ENCODE measurements around the gene SEC63.
"Not testable (repeated sequence)": the region's sequence is repeated elsewhere in the genome, so short reads cannot be mapped to it uniquely, and the experiment has no call there.

Gene SEC63

DNA sequence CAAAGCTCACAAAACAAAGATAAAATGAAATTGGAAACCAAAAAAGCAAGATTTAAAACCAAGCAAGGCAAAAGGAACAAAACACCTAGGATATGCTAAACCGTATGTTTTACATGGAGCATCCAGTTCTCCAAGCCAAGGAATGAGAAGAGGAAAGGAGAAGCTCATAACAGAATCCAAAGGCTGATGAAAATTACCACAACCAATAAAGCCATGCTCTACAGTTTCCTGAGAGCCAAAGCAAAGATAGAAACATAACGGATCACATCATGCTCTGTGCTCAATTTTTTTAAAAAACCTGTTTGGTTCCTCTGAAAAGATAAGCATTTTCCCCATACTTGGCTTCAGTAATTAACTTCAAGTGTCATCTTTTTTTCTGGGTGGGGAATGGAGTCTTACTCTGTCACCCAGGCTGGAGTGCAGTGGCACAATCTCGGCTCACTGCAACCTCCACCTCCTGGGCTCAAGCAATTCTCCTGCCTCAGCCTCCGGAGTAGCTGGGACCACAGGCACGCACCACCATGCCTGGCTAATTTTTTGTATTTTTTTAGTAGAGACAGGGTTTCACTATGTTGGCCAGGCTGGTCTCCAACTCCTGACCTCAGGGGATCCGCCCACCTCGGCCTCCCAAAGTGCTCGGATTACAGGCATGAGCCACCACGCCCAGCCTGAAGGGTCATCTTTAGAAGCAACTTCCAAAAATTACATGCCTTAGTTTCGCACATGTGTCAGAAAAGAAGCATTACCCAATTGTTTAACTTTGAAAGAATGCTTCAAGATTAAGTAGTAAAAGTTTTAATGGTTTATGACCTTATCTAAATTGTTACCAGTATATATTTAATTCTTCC, 31.1 kb downstream of the SEC63 start:
- DNase-seq, result not testable (repeated sequence)

- DNase-seq, result no peak
These were observed 40.3 kb downstream of the SEC63 start for GRCh38 chr6:107917451-107918375.

- DNase-seq, result not testable (repeated sequence)
These were observed 41.0 kb downstream of the SEC63 start for GRCh38 chr6:107916961-107917360.

DNA sequence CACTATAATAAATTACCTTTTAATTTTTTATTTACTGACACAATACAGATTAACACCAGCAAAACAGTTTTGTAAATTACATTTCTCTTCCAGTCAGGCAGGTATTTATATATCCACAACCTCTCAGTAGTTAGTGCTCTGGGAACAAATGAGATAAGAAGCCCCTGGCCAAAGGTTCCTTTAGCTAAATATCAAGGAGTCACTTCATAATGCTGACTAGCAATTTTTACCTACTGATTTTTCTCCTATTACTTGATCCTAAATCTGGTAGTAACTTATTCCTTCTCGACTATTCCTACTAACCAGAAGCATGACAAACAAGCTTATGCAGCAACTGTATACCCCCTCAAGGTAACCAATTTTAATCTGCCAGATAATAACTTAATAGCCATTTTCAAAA, 46.3 kb downstream of the SEC63 start:
- DNase-seq, result no peak

- peak in 1 of 2 donors; percentile 66 for DNase-seq
These were observed 63.1 kb downstream of the SEC63 start for GRCh38 chr6:107894809-107895396.

GRCh38 chr6:107890431-107890830, 67.6 kb downstream of the SEC63 start:
- DNase-seq, result not testable (repeated sequence)

DNA sequence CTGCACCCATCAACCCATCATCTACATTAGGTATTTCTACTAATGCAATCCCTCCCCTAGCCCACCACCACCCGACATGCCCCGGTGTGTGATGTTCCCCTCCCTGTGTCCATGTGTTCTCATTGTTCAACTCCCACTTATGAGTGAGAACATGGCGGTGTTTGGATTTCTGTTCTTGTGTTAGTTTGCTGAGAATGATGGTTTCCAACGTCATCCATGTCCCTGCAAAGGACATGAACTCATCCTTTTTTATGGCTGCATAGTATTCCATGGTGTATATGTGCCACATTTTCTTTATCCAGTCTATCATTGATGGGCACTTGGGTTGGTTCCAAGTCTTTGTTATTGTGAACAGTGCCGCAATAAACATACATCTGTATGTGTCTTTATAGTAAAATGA, 72.1 kb downstream of the SEC63 start:
- DNase-seq, result not testable (repeated sequence)

- DNase-seq, result no peak
These were observed 78.1 kb downstream of the SEC63 start for GRCh38 chr6:107879941-107880340.

DNA sequence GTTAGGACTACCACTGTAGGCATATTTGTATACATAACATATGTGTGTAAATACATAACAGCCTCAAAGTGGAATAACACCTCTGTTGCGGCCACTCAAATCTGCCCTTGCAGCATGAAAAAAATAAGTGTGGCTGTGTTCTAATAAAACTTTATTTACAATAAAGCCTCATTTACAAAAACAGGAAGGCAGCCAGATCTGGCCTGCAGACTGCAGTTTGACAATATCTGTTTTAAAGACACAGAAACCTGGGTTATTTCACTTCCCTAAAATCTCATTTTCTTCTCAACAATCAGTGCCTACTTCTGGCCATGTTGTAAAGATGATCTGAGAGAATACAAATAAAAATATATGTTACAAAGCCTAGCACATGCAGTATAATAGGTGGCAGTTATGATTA, 80.0 kb downstream of the SEC63 start:
- no peak for DNase-seq

GRCh38 chr6:107871976-107872375, 86.0 kb downstream of the SEC63 start:
- DNase-seq, result no peak

DNA sequence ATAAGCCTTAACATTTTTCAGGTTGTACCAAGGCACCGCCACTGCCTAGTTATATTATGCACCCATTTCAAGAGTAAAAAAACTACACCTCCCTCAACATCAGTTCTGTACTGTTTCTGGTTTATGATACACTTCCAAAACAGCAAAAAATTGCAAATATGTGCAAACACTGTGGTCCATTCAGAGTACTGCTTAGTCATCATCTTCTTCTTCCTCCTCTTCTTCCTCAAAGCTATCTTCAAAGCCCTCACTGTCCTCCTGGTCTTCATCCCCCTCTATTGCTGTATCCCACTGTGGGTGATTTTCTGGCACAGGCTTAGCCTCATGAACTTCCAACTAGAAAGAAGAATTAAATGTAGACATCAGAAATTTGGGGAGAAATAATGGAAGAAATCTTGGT, 86.5 kb downstream of the SEC63 start:
- not testable (repeated sequence) for DNase-seq

DNA sequence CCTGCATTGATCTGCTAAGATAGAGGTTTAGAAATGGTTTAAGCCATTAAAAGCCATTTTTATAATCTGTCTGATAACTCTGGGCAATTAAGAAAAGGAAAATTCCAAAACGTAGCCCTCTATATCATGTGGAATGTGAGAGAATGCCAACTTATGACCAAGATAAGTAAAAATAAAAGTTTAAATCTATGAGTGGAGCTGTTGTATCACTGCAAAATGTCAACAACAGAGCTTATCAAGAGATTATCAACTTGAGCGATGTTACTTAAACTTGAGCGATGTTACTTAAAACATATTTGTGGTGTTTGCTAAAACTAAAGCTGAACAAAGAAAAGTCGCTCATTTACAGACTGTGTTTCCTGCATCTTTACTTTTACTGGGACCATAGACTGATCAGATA, 87.0 kb downstream of the SEC63 start:
- DNase-seq, result no peak

GRCh38 chr6:107870381-107870780, 87.6 kb downstream of the SEC63 start:
- DNase-seq, result no peak

DNA sequence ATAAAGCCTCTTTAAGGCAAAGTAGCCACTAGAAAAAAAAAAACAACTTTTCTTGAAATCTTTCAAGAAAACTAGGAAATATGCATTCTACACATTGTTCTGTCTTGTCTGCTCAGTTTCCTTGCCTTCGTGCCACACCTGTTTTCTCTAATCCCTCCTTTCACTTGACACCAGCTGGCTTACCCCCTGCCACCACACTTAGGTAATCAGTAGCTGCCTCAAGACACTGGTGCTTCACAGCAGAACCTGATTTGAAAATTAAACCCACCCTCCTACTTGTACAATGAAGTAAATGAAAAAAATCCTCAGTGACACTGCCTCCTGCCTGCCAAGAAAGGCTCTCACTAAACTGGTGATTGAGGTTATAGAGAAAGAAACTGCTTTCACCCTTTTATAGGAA, 88.1 kb downstream of the SEC63 start:
- no peak for DNase-seq

GRCh38 chr6:107868867-107869611, 89.0 kb downstream of the SEC63 start:
- DNase-seq, result no peak

DNA sequence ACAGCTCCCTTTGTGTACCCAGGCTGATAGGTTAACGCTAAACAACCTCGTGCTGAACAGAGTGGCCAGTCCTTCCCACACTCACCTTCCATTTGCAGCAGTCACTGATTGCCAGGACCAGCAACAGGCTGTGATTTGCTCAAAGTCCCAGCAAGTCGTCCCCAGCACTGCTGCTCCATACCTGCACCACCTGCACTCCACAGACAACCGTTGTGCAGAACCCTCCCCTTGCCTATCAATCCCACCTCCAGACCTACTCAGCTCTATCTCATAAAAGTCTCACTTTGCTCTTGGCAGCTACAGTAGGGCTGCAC, 90.7 kb downstream of the SEC63 start:
- DNase-seq, result no peak

DNA sequence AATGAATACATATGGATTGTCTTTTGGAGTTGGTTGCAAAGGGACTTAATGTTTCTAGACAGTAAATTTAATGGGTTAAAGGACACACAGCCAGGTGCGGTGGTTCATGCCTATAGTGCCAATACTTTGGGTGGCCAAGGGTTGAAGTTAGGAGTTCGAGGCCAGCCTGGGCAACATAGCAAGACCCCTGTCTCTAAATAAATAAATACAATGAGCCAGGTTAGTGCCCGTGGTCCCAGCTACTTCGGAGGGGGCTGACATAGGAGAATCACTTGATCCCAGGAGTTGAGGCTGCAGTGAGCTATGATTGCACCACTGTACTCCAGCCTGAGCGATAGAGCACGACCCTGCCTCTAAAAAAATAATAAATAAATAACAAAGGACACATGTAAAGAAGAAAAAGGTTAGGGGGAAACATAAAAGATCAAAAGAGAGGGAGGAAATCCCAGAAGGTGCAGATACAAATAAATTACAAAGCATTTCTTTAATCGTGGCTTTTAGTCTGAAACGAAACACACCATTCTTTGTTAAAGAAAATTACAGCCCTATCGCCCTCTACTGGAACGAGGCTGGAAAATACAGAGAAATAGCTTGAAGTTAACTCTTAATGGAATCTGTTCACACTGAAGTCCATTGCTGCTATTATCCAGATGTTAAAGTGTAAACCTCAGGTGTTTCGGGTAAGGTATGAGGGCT, 91.3 kb downstream of the SEC63 start:
- peak; percentile 19 to 70 for DNase-seq

GRCh38 chr6:107864226-107865127, 93.5 kb downstream of the SEC63 start:
- DNase-seq, result no peak

GRCh38 chr6:107862383-107862782, 95.6 kb downstream of the SEC63 start:
- DNase-seq, result no peak

DNA sequence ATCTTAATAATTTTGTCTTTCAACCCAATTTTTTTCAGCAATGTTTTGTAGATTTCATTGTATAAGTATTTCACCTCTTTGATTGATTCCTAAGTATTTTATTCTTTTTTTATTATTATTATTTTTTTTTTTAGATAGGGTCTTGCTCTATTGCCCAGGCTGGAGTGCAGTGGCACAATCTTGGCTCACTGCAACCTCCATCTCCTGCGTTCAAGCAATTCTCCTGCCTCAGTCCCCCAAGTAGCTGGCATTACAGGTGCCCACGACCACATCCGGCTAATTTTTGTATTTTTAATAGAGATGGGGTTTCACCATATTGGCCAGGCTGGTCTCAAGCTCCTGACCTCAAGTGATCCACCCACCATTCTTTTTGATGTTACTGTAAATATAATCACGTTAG, 97.0 kb downstream of the SEC63 start:
- DNase-seq, result not testable (repeated sequence)

DNA sequence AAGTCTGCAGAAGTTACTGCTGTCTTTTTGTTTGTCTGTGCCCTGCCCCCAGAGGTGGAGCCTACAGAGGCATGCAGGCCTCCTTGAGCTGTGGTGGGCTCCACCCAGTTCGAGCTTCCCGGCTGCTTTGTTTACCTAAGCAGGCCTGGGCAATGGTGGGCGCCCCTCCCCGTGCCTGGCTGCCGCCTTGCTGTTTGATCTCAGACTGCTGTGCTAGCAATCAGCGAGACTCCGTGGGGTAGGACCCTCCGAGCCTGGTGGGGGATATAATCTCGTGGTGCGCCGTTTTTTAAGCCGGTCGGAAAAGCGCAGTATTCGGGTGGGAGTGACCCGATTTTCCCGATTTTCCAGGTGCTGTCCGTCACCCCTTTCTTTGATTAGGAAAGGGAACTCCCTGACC, 97.9 kb downstream of the SEC63 start:
- DNase-seq, result not testable (repeated sequence)

Measured in CD4-positive, alpha-beta T cell treated with Interferon alpha-2 for 1 hour (primary cell).